ENCODE data around the gene RBP2. TPM values are rescaled to one million over a fixed set of nuclear protein-coding genes. Genes with fewer than 3 reads are reported as not detected.
A peak's percentile ranks its signal among the peaks of the same experiment; 100 is the strongest.

The RBP2 gene
- total and polyA plus RNA-seq, 2 of the 8 experiments (the other 6 are each of a cell fraction or from before 2014, with no cell fraction given), result not detected

DNA sequence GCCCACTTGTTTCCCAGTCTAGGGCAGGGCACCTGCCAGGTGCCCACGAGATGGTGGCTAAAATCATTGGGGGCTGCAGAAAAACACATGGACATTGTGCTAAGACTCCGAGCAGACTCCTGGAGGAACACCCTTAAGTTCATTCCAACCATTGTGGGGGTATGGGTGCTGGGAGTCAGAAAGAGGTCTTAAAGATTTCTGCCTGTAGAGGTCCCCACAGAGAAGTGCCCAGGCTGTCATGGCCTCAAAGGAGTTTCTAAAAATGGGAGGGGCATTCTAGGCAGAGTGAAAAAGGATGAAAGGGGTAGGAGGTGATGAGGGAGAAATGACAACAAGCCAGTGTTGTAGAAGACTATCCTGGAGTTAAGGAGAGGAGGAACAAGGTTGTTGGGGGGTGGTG lies 46.1 kb upstream of the RBP2 start:
- Histone ChIP-seq H3K23me2 (ENCODE audit: low read depth, low read length) (no peaks in the 10 kb centered on the region), H3K79me2 (ENCODE audit: control insufficient read depth in 1 of 2, insufficient read depth in 2 of 2, low read length in 2 of 2) (no peaks in the 10 kb centered on the region), H2BK15ac (ENCODE audit: low read length) (no peak overlapping the region), H2BK5ac (ENCODE audit: low read depth, low read length) (no peak overlapping the region), H2BK12ac (ENCODE audit: low read depth, low read length) (no peak overlapping the region), H3K9me3 (ENCODE audit: insufficient read depth in 2 of 2, low read depth in 1 of 2, low read length in 1 of 2) (no peaks in the 10 kb centered on the region), H4K20me1 (replicated peaks in 1 of 2; ENCODE audit: control insufficient read depth in 1 of 2, insufficient read depth in 2 of 2, low read length in 2 of 2) (no peaks in the 10 kb centered on the region), H3K4ac (replicated peaks; ENCODE audit: insufficient read length, low read depth, low read length) (no peak overlapping the region), H3K18ac (ENCODE audit: extremely low read depth, low read length) (no peak overlapping the region), H3K27ac (ENCODE audit: low read depth, low read length) (no peak overlapping the region), H3K79me1 (ENCODE audit: low read depth, low read length) (no peaks in the 10 kb centered on the region), H2AK5ac (ENCODE audit: low read depth, low read length) (no peak overlapping the region), H3K4me2 (ENCODE audit: insufficient read depth in 1 of 2, low read depth in 2 of 2, low read length in 2 of 2) (no peak overlapping the region), H3K4me1 (replicated peaks in 1 of 4; ENCODE audit: control insufficient read depth in 3 of 4, insufficient read depth in 4 of 4, low read length in 3 of 4) (peaks cover 0 to 9% (median 6%) of the 10 kb centered on the region in 4 experiments; a peak in 4 of 7 replicates), H3K4me3 (ENCODE audit: extremely low read depth in 1 of 4, insufficient read depth in 2 of 4, low read depth in 3 of 4, low read length in 4 of 4) (no peak overlapping the region), H2BK20ac (ENCODE audit: low read length) (no peak overlapping the region), H3K14ac (ENCODE audit: insufficient read length) (no peak overlapping the region), H4K5ac (ENCODE audit: insufficient read length, low read depth, low read length) (no peak overlapping the region), H4K91ac (replicated peaks; ENCODE audit: insufficient read length, low read length) (no peak overlapping the region), H3K36me3 (ENCODE audit: control insufficient read depth in 2 of 4, insufficient read depth in 4 of 4, low read length in 3 of 4) (no peaks in the 10 kb centered on the region), H3K27me3 (replicated peaks in 1 of 4; ENCODE audit: control insufficient read depth in 3 of 4, extremely low read depth in 1 of 4, insufficient read depth in 3 of 4, low read length in 3 of 4) (peaks cover 0 to 4% (median 0%) of the 10 kb centered on the region in 4 experiments; a peak in 3 of 7 replicates), H3K9ac (replicated peaks in 1 of 4; ENCODE audit: extremely low read depth in 1 of 4, low read depth in 3 of 4, low read length in 3 of 4) (no peak overlapping the region), H3K23ac (ENCODE audit: insufficient read length) (no peak overlapping the region), H2BK120ac (replicated peaks; ENCODE audit: low read depth, low read length) (no peak overlapping the region), H2AFZ (ENCODE audit: low read length) (no peak overlapping the region), H4K8ac (ENCODE audit: extremely low read depth, insufficient read depth, low read length) (no peak overlapping the region), H3K56ac (replicated peaks; ENCODE audit: insufficient read length, low read depth, low read length) (no peak overlapping the region)
- WGBS, 2 experiments (ENCODE audit: extremely low coverage in 1 of 2, insufficient coverage in 1 of 2, insufficient read length in 1 of 2, insufficient replicate concordance in 2 of 2, low coverage in 1 of 2, low lambda C conversion rate in 2 of 2, missing lambda C conversion rate in 1 of 2), result 33% methylated on average over 2 of the region's 2 CpGs; no CpG with 5 or more reads in 1 of the 2 experiments
- CTCF ChIA-PET (ENCODE audit: partially characterized antibody), result interaction anchor here (0.7 to 8.5 kb wide), 22 partner anchors 10 to 152 kb away, joined by 3 to 95 read pairs (median 4); partner anchors contain the start of gene RBP2
- peak in 1 of 2 experiments; percentile 42 for DNase-seq (ENCODE audit: low read depth in 1 of 2, low spot score in 2 of 2)
- FAIRE-seq, result no peak
- POLR2A ChIA-PET (ENCODE audit: partially characterized antibody), result interaction anchor here (1.2 to 1.8 kb wide), 3 partner anchors 11 to 37 kb away, joined by 3 to 8 read pairs (median 5); partner anchors contain the start of gene RBP1
- TF ChIP-seq RAD21 (IDR thresholded peaks at IDR 0.05 in 1 of 2, conservative IDR thresholded peaks at IDR 0.05 in 1 of 2; ENCODE audit: low read depth in 2 of 2, low read length in 2 of 2) (peak; percentile 19 to 43; a peak in 2 of 4 replicates), TEAD4 (IDR thresholded peaks at IDR 0.05; ENCODE audit: low read depth, low read length) (0 out of 2 replicates have a peak, but pooled peaks have one; percentile 48)
